Mesenteric fat pad (tissue), 1 donor: ENCODE data around the gene PCDHA7. TPM values are rescaled to one million over a fixed set of nuclear protein-coding genes. Genes with fewer than 3 reads are reported as not detected.
"Not testable (repeated sequence)": the region's sequence is repeated elsewhere in the genome, so short reads cannot be mapped to it uniquely, and the experiment has no call there.

Experiments
- DNase-seq: peaks from one replicate; pipeline ENCODE4 v3.0.0-alpha.2; 2020; ENCODE audit warnings: low spot score
- long read RNA-seq: library from polyadenylated mRNA; unstranded; transcript quantifications from one replicate; pipeline ENCODE4 v2.0.0, GENCODE V29; 2020
- total RNA-seq: library from RNA; stranded (reverse); fragmentation: NEBNext Ultra II Directional; extraction: Animal tissue kit (Norgen Biotek cat#: 25700); gene quantifications from one replicate; pipeline ENCODE4 v1.2.1, GENCODE V29; 2021
- donor health status: DM: yes; HTN: yes; CAD: no.

PCDHA7 gene
- total RNA-seq, result 0.22 TPM
- long read RNA-seq, result 0 reads

DNA sequence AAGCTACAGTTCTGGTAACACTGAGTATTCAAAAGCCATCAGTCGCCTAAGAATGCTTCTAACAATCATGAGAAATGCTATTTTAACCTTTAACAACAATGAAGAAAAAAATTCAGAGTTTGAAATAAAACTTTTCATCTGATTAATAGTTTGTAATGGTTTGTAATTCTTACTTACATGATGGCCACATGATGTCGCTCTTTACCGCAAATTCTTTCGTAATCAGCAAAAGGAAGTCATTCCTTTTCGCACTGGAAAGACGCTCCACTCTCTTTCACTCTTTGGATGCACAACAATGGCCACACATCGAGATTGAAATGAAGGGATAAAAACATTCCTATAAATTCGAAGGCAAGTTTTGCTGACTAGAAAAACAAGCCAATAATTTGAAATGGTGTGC, at the start of gene PCDHA7:
Gene PCDHA7 (plus strand): TSS at position 277 of the 400 bp plus-strand sequence. CDS start 115 bp downstream, at position 392.
- DNase-seq, result no peak

DNA sequence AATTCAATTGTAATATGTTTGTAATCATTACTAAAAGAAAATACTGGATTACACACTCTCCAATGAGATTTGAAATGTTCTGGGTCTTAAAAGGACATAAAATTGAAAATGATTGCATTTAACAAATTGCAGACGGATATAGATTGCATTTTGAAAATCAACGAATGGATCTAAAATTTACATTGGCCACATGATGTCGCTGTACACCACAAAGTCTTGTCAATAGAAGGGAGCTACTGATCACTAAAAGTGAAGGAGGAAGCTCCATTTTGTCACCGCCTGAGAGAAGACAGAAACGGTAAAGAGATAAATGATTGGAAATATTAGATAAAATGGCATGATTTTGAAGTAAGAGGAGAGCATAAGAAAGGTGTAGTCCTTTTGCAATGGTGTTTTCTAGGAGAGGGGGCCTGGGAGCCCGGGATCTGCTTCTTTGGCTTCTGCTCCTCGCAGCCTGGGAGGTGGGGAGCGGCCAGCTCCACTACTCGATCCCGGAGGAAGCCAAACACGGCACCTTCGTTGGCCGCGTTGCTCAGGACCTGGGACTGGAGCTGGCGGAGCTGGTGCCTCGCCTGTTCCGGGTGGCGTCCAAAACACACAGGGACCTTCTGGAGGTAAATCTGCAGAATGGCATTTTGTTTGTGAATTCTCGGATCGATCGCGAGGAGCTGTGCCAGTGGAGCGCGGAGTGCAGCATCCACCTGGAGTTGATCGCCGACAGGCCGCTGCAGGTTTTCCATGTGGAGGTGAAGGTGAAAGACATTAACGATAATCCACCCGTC, 48.0 kb upstream of the PCDHA7 start, which contains the start of gene PCDHA1:
Gene PCDHA1 (plus strand): TSS at position 236 of the 782 bp plus-strand sequence.
- no peak for DNase-seq

- DNase-seq, result not testable (repeated sequence)
Observed at GRCh38 chr5:140787422-140787821, 46.6 kb upstream of the PCDHA7 start.

DNA sequence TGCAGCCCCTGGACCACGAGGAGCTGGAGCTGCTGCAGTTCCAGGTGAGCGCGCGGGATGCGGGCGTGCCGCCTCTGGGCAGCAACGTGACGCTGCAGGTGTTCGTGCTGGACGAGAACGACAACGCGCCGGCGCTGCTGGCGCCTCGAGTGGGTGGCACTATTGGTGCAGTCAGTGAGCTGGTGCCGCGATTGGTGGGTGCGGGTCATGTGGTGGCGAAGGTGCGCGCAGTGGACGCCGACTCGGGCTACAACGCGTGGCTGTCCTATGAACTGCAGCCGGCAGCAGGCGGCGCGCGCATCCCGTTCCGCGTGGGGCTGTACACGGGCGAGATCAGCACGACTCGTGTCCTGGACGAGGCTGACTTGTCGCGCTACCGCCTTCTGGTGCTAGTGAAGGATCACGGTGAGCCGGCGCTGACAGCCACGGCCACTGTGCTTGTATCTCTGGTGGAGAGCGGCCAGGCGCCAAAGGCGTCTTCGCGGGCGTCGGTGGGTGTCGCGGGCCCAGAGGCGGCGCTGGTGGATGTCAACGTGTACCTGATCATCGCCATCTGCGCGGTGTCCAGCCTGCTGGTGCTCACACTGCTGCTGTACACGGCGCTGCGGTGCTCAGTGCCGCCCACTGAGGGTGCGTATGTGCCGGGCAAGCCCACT, 46.1 kb upstream of the PCDHA7 start:
- not testable (repeated sequence) for DNase-seq

- no peak for DNase-seq
Observed at GRCh38 chr5:140791089-140791488, 43.0 kb upstream of the PCDHA7 start.

GRCh38 chr5:140794595-140795258, 39.3 kb upstream of the PCDHA7 start, which contains the start of gene PCDHA2:
Gene PCDHA2, plus strand, starts transcription at chr5:140794852.
- DNase-seq, result no peak

GRCh38 chr5:140795259-140795641, 38.8 kb upstream of the PCDHA7 start:
- DNase-seq, result no peak

DNA sequence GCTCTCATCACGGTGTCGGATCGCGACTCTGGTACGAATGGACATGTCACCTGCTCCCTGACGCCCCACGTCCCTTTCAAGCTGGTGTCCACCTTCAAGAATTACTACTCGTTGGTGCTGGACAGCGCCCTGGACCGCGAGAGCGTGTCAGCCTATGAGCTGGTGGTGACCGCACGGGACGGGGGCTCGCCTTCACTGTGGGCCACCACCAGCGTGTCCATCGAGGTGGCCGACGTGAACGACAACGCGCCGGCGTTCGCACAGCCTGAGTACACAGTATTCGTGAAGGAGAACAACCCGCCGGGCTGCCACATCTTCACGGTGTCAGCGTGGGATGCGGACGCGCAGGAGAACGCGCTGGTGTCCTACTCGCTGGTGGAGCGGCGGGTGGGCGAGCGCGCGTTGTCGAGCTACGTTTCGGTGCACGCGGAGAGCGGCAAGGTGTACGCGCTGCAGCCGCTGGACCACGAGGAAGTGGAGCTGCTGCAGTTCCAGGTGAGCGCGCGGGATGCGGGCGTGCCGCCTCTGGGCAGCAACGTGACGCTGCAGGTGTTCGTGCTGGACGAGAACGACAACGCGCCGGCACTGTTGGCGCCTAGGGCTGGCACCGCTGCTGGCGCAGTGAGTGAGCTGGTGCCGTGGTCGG, 37.9 kb upstream of the PCDHA7 start:
- not testable (repeated sequence) for DNase-seq

DNA sequence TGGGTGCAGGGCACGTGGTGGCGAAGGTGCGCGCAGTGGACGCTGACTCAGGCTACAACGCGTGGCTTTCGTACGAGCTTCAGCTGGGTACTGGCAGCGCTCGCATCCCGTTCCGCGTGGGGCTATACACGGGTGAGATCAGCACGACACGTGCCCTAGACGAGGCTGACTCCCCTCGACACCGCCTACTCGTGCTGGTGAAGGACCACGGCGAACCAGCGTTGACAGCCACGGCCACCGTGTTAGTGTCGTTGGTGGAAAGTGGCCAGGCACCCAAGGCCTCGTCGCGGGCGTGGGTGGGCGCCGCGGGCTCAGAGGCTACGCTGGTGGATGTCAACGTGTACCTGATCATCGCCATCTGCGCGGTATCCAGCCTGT, 37.4 kb upstream of the PCDHA7 start:
- DNase-seq, result no peak

DNA sequence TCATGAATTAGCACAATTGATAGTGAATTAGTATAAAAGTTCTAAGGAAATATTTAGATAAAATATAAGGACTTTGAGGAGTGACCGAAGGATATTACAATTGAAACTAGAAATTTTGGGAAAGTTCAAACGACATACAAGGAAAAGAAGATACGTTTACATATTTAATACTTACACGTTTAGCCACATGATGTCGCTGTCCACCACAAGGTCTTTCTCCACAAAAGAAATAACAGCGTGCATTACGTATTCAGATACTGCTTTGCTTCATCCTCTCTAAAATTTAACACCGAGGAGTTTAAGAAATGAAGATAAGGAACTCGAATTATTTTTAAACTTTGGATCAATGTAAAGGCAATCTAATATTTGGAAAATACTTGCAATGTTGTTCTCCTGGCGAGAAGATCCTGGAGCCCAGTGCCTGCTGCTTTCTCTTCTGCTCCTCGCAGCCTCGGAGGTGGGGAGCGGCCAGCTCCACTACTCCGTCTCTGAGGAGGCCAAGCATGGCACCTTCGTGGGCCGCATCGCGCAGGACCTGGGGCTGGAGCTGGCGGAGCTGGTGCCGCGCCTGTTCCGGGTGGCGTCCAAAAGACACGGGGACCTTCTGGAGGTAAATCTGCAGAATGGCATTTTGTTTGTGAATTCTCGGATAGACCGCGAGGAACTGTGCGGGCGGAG, 33.1 kb upstream of the PCDHA7 start, which contains the start of gene PCDHA3:
Gene PCDHA3 (plus strand): TSS at position 242 of the 678 bp plus-strand sequence.
- DNase-seq, result no peak

DNA sequence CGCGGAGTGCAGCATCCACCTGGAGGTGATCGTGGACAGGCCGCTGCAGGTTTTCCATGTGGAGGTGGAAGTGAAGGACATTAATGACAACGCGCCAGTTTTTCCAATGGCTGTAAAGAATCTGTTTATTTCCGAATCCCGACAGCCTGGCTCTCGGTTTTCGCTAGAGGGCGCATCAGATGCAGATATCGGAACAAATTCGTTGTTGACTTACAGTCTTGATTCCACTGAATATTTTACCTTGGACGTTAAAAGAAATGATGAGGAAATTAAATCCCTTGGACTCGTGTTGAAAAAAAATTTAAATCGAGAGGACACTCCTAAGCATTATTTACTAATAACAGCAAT, 32.6 kb upstream of the PCDHA7 start:
- DNase-seq, result no peak

- not testable (repeated sequence) for DNase-seq
Observed at GRCh38 chr5:140802381-140802780, 31.7 kb upstream of the PCDHA7 start.

DNA sequence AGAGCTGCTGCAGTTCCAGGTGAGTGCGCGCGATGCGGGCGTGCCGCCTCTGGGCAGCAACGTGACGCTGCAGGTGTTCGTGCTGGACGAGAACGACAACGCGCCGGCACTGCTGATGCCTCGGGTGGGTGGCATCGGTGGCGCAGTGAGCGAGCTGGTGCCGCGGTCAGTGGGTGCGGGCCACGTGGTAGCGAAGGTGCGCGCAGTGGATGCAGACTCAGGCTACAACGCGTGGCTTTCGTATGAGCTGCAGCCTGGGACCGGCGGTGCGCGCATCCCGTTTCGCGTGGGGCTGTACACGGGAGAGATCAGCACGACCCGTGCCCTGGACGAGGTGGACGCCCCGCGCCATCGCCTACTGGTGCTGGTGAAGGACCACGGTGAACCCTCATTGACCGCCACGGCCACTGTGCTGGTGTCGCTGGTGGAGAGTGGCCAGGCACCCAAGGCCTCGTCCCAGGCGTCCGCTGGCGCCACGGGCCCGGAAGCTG, 31.2 kb upstream of the PCDHA7 start:
- no peak for DNase-seq

DNA sequence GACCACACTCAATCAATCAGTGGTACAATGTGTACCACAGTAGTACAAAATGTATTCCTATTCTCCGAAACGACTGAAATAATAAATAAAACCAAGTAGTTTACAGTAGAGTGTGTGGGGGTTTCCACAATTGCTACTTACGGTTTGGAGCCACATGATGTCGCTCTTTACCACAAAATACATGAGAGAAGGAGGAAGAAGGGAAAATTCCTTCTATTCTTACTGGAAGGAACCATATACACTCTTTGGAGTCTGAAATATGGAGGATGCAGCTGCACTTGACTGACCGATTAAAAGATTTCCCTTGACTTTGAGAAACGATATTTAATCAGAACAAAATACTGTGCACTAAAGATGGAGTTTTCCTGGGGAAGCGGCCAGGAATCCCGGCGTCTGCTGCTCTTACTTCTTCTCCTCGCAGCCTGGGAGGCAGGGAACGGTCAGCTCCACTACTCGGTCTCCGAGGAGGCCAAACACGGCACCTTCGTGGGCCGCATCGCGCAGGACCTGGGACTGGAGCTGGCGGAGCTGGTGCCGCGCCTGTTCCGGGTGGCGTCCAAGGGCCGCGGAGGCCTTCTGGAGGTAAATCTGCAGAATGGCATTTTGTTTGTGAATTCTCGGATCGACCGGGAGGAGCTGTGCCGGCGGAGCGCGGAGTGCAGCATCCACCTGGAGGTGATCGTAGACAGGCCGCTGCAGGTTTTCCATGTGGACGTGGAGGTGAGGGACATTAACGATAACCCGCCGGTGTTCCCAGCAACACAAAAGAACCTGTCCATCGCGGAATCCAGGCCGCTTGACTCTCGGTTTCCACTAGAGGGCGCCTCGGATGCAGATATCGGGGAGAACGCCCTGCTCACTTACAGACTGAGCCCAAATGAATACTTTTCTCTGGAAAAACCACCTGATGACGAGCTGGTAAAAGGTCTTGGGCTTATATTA, 27.0 kb upstream of the PCDHA7 start, which contains the start of gene PCDHA4:
Gene PCDHA4 (plus strand): TSS at position 235 of the 942 bp plus-strand sequence.
- no peak for DNase-seq

GRCh38 chr5:140808241-140808888, 25.7 kb upstream of the PCDHA7 start:
- not testable (repeated sequence) for DNase-seq

GRCh38 chr5:140808889-140809291, 25.2 kb upstream of the PCDHA7 start:
- no peak for DNase-seq

DNA sequence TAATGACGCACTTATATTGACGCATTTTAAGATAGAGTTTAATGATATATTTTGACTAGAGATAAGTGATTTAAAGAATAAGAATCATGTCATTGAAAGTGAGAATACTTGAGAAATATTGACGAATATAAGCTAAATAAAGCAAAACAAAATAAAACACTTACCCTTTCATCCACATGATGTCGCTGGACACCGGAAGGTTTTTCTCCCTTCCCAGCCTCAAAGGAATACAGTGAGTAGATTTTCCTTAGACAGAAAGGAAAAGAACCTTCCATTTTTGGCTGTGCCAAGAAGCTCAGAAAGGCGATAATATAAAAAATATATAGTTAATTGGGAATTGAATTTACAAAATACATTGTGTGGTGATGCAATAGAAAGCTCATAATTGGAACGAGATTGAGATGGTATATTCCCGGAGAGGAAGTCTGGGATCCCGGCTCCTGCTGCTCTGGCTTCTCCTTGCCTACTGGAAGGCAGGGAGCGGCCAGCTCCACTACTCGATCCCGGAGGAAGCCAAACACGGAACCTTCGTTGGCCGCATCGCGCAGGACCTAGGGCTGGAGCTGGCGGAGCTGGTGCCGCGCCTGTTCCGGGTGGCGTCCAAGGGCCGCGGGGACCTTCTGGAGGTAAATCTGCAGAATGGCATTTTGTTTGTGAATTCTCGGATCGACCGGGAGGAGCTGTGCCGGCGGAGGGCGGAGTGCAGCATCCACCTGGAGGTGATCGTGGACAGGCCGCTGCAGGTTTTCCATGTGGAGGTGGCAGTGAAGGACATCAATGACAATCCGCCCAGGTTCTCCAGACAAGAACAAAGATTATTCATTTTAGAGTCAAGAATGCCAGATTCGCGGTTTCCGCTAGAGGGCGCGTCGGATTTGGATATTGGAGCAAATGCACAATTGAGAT, 12.4 kb upstream of the PCDHA7 start, which contains the start of gene PCDHA5:
Gene PCDHA5 (plus strand): TSS at position 239 of the 906 bp plus-strand sequence.
- no peak for DNase-seq

GRCh38 chr5:140822281-140822629, 11.8 kb upstream of the PCDHA7 start:
- no peak for DNase-seq
